ENCODE results near the gene ACOT7. TPM values are rescaled to one million over a fixed set of nuclear protein-coding genes. Genes with fewer than 3 reads are reported as not detected.
"Not testable (repeated sequence)": the region's sequence is repeated elsewhere in the genome, so short reads cannot be mapped to it uniquely, and the experiment has no call there.

Gene ACOT7
- total RNA-seq, 1 donor from 2014 or later: 35.1 TPM

DNA sequence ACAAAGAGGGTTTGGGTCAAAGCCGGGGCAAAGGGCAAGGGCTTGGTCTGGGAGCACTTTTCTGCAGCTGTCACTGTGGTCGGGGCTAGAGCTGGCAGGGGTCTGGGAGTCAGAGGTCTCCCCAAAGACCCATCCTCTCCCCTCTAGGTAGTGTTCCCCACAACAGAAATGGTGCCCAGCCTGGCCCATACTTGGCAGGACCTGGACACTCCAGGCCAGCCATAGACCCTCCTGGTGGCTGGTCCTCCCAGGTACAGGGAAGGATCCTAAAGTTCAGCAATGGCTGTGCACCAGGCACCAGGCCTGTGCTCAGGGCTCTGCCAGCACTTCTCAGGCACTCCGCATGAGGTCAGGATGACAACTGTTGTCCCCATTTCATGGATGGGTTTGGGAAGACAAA lies 42.0 kb upstream of the ACOT7 start:
- Mint-ChIP-seq H3K9me3 (ENCODE audit: unreplicated experiment) (no peaks in the 10 kb centered on the region), H3K36me3 (ENCODE audit: low read depth, unreplicated experiment) (no peaks in the 10 kb centered on the region), H3K4me3 (ENCODE audit: unreplicated experiment) (no peak overlapping the region), H3K4me1 (ENCODE audit: unreplicated experiment) (no peaks in the 10 kb centered on the region), H3K27ac (ENCODE audit: unreplicated experiment) (no peak overlapping the region), H3K27me3 (ENCODE audit: unreplicated experiment) (peaks cover 7% of the 10 kb centered on the region)
- TF ChIP-seq, protein P1, sequence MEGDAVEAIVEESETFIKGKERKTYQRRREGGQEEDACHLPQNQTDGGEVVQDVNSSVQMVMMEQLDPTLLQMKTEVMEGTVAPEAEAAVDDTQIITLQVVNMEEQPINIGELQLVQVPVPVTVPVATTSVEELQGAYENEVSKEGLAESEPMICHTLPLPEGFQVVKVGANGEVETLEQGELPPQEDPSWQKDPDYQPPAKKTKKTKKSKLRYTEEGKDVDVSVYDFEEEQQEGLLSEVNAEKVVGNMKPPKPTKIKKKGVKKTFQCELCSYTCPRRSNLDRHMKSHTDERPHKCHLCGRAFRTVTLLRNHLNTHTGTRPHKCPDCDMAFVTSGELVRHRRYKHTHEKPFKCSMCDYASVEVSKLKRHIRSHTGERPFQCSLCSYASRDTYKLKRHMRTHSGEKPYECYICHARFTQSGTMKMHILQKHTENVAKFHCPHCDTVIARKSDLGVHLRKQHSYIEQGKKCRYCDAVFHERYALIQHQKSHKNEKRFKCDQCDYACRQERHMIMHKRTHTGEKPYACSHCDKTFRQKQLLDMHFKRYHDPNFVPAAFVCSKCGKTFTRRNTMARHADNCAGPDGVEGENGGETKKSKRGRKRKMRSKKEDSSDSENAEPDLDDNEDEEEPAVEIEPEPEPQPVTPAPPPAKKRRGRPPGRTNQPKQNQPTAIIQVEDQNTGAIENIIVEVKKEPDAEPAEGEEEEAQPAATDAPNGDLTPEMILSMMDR (IDR thresholded peaks at IDR 0.05; ENCODE audit: unreplicated experiment): no peak
- DNase-seq (ENCODE audit: low spot score): no peak

DNA sequence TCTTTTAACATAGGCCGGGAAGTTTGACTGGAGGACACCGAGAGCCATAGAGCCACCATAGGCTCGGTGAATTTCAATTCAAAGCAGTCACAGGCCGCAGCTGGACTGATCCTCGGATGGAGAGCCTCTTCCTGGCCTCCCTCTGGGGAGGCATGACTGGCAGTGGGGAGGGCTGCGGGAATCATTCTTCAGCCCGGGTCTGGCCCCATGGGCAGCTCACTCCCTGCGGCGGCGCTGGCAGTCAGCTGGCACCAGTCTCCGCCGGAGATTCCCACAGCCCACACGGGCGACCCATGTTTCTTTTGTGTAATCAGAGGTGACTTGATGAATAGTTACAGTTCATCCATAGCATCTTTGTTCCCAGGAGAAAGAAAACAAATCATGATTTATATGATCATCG lies 41.6 kb upstream of the ACOT7 start:
- Mint-ChIP-seq H3K4me1 (ENCODE audit: unreplicated experiment) (no peaks in the 10 kb centered on the region), H3K27ac (ENCODE audit: unreplicated experiment) (no peak overlapping the region), H3K9me3 (ENCODE audit: unreplicated experiment) (no peaks in the 10 kb centered on the region), H3K4me3 (ENCODE audit: unreplicated experiment) (no peak overlapping the region), H3K27me3 (ENCODE audit: unreplicated experiment) (peaks cover 7% of the 10 kb centered on the region), H3K36me3 (ENCODE audit: low read depth, unreplicated experiment) (no peaks in the 10 kb centered on the region)
- TF ChIP-seq, protein P1 (IDR thresholded peaks at IDR 0.05; ENCODE audit: unreplicated experiment): no peak
- DNase-seq (ENCODE audit: low spot score): no peak

DNA sequence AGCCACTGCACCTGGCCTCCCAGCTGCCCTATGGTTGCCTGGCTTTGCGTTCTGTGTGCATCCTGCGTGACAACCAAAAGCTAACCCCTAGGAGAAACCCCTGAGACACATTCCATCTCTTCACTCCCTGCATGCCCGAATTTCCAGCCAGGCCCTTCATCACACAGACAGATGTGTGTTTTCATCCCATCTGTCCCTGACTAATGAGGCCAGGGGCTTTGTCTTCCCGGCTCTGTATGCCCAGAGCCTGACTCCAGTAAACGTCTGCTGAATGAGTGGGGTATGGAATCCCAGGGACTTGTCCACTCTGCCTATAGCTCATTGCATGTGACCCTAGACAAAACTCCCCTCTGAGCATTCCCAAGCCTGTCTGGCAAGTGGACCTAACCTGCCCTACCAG lies 40.6 kb upstream of the ACOT7 start:
- Mint-ChIP-seq H3K27ac (ENCODE audit: unreplicated experiment) (no peak overlapping the region), H3K4me3 (ENCODE audit: unreplicated experiment) (no peak overlapping the region), H3K36me3 (ENCODE audit: low read depth, unreplicated experiment) (no peaks in the 10 kb centered on the region), H3K9me3 (ENCODE audit: unreplicated experiment) (no peaks in the 10 kb centered on the region), H3K27me3 (ENCODE audit: unreplicated experiment) (peaks cover 5% of the 10 kb centered on the region), H3K4me1 (ENCODE audit: unreplicated experiment) (no peaks in the 10 kb centered on the region)
- no peak for DNase-seq (ENCODE audit: low spot score)
- TF ChIP-seq, protein P1 (IDR thresholded peaks at IDR 0.05; ENCODE audit: unreplicated experiment): no peak

DNA sequence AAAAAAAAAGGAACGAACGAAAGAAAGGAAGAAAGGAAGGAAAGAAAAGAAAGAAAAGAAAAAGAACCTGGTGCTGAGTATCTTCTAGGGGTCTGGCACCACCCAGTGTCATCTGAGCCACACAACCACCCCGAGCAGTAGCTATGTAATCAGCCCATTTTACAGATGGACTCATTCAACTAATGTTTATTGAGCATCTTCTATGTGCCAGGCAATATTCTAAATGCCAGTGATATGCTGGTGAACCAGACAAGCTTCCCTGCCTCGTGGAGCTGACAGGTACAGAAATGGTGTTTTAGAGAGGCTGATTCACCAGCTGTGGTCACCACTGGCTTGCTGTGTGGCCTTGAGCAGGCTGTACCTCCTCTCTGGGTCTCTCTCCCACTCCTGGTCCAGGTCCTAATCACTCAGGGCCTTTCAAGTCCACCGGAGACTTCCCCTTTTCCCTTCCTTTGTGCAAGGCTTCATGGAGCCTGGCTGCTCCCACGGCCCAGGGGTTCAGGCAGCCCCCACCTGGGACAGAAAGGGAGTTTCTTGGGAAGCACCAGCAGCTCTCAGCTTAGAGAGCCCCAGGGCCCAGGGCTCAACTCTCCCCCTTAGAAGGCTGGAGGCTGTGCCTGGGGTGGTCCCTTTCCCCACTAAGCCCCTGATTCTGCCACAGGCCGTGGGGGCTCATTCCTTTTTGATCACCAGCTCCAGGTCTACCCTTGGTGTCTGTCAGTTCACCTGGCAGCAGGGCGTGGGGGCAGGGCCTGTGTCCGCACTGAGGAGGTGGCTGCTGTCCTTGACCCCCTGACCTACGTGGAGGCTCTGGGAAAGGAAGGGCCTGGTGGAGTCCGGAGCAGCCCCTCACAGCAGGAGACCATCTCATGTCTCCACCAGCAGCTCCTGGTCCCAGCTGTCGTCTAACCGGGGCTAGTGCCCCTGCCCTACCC lies 38.3 kb upstream of the ACOT7 start:
- peaks cover 12% of the 10 kb centered on the region for H3K27me3 Mint-ChIP-seq (ENCODE audit: unreplicated experiment)
- not testable (repeated sequence) for H3K4me1 Mint-ChIP-seq (ENCODE audit: unreplicated experiment); DNase-seq (ENCODE audit: low spot score); H3K9me3 Mint-ChIP-seq (ENCODE audit: unreplicated experiment); H3K36me3 Mint-ChIP-seq (ENCODE audit: low read depth, unreplicated experiment); H3K27ac Mint-ChIP-seq (ENCODE audit: unreplicated experiment); H3K4me3 Mint-ChIP-seq (ENCODE audit: unreplicated experiment)

DNA sequence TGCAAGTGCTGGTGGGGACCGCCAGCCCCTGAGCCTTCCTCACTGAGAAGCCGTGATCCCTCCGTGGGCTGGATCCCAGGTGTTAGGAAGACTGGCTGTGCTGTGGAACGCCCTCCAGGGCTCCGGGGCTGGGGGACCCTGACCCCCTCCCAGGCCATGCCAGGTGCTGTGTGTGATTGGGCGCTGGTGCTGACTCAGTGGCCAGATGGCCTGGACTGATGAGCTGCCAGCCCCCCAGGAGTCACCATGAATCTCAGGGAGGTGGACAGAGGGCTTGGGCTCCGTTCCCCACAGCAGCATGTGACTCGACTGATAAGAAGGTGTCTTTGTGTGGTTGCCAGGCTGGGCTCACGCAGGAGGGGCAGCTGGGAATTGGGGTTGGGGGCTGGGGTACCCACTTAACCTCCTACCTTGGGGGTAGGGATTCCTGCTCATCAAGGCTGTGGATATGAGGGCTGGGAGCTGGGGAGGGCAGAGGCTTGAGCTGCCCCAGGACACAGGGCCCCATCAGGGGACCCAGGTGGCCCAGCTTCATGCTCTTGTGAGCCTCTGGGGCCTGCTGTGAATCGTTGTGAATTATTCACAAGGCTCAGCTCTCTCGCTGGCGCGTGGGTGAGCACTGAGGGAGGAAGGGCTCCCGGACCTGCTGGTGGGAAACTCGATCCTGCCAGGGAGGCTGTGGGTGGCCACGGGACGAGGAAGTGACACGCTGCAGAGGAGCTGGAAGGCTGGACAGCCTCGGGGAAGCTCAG lies 36.3 kb upstream of the ACOT7 start:
- not testable (repeated sequence) for H3K4me1 Mint-ChIP-seq (ENCODE audit: unreplicated experiment); H3K4me3 Mint-ChIP-seq (ENCODE audit: unreplicated experiment); H3K27ac Mint-ChIP-seq (ENCODE audit: unreplicated experiment); DNase-seq (ENCODE audit: low spot score); H3K9me3 Mint-ChIP-seq (ENCODE audit: unreplicated experiment); H3K36me3 Mint-ChIP-seq (ENCODE audit: low read depth, unreplicated experiment)
- H3K27me3 Mint-ChIP-seq (ENCODE audit: unreplicated experiment): peaks cover 17% of the 10 kb centered on the region

DNA sequence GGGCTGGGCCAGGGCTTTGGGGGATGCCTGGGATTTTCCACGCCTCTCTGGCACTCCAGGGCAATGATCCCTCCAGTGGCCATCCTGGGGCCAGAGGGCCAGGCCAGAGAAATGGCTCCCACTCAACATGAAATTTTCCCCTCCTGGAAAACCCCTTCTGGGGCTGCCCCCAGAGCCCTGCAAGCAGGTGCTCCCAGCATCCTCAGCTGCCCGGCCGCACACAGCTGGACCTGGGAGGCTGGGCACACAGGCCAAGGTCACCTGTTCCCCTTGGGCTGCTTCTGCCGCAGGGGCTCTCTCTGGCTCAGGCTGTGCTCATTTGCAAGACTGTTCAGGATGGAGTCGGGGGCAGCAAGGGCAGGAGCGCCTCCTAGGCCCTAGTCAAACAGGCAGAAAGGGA lies 34.9 kb upstream of the ACOT7 start:
- not testable (repeated sequence) for H3K36me3 Mint-ChIP-seq (ENCODE audit: low read depth, unreplicated experiment); DNase-seq (ENCODE audit: low spot score)
- H3K27me3 Mint-ChIP-seq (ENCODE audit: unreplicated experiment): peaks cover 21% of the 10 kb centered on the region

More for the DNA sequence above, 34.9 kb upstream of the ACOT7 start:
- not testable (repeated sequence) for H3K9me3 Mint-ChIP-seq (ENCODE audit: unreplicated experiment); H3K27ac Mint-ChIP-seq (ENCODE audit: unreplicated experiment); H3K4me1 Mint-ChIP-seq (ENCODE audit: unreplicated experiment); H3K4me3 Mint-ChIP-seq (ENCODE audit: unreplicated experiment)

All from endothelial cell (in vitro differentiated cells).